IMR-90 (cell line): Measurements from ENCODE around the gene CRTC1. TPM values are rescaled to one million over a fixed set of nuclear protein-coding genes. Genes with fewer than 3 reads are reported as not detected.

Experiments used
- ATAC-seq: fragments of 200-7000 bp; cut with Tn5 transposase; 2 replicates; pipeline ENCODE4 v1.9.1; 2020; ENCODE audit warnings: low read depth, mild to moderate bottlenecking, moderate library complexity
- BruUV-seq: library from RNA; stranded (reverse); fragments of 400-500 nt; replicated peaks from 2 replicates; lab custom pipeline; 2021; lab: Mats Ljungman, UMichigan
- CTCF ChIA-PET: fragments of 300-600 bp; formaldehyde crosslinking; extraction: SDS; loops from one replicate; lab custom pipeline; 2021; ENCODE audit warnings: antibody characterized with exemption; lab: Yijun Ruan, JAX
- POLR2A ChIA-PET: fragments of 300-600 bp; sonication (Branson Sonifier 250); formaldehyde crosslinking; loops from one replicate; lab custom pipeline; 2022; ENCODE audit warnings: antibody characterized with exemption; ENCODE audit not compliant: unreplicated experiment; lab: Charles Lee
- DNase-seq: peaks from one replicate; pipeline ENCODE4 v3.0.0; 2013
- H2AFZ ChIP-seq: replicated peaks from 2 replicates; pipeline ENCODE3; 2013; ENCODE audit warnings: low read length, mild to moderate bottlenecking; ENCODE audit not compliant: poor library complexity
- H2AK5ac ChIP-seq: 2 replicates; pipeline ENCODE4 v1.6.1; 2013; ENCODE audit warnings: low read depth, low read length, inconsistent platforms
- H2AK9ac ChIP-seq: replicated peaks from 2 replicates; pipeline ENCODE3; 2013; ENCODE audit warnings: mild to moderate bottlenecking, low read depth, low read length, moderate library complexity; ENCODE audit not compliant: poor library complexity
- H2BK120ac ChIP-seq: 2 replicates; pipeline ENCODE4 v1.6.1; 2013; ENCODE audit warnings: low read depth, low read length, inconsistent platforms
- H2BK15ac ChIP-seq: 3 replicates; pipeline ENCODE4 v1.6.1; 2013; ENCODE audit warnings: low read depth, low read length, inconsistent platforms
- H2BK20ac ChIP-seq: 2 replicates; pipeline ENCODE4 v1.6.1; 2013; ENCODE audit warnings: low read depth, mild to moderate bottlenecking, inconsistent platforms, low read length, moderate library complexity
- H2BK5ac ChIP-seq: 2 replicates; pipeline ENCODE4 v1.6.1; 2013; ENCODE audit warnings: mild to moderate bottlenecking, low read depth, low read length, inconsistent platforms; ENCODE audit not compliant: poor library complexity, severe bottlenecking
- H3K14ac ChIP-seq: replicated peaks from 2 replicates; pipeline ENCODE4 v1.6.1; 2013; ENCODE audit warnings: low read depth, low read length, inconsistent platforms
- H3K18ac ChIP-seq: 2 replicates; pipeline ENCODE4 v1.6.1; 2013; ENCODE audit warnings: low read depth, low read length, control low read depth
- H3K23ac ChIP-seq: 2 replicates; pipeline ENCODE4 v1.6.1; 2013; ENCODE audit warnings: low read depth, low read length, inconsistent platforms
- H3K27ac ChIP-seq: 2 replicates; pipeline ENCODE4 v1.5.1; 2013; ENCODE audit warnings: mild to moderate bottlenecking, control low read depth, low read length; ENCODE audit not compliant: insufficient read depth
- H3K27me3 ChIP-seq: 2 replicates; pipeline ENCODE4 v1.6.1; 2013; ENCODE audit warnings: low read length; ENCODE audit not compliant: control insufficient read depth, insufficient read depth
- H3K36me3 ChIP-seq: 2 replicates; pipeline ENCODE4 v1.6.1; 2013; ENCODE audit warnings: low read length, mixed read lengths; ENCODE audit not compliant: control insufficient read depth, insufficient read depth
- H3K4ac ChIP-seq: 2 replicates; pipeline ENCODE4 v1.6.1; 2013; ENCODE audit warnings: low read depth, low read length, inconsistent platforms
- H3K4me1 ChIP-seq: 2 replicates; pipeline ENCODE4 v1.6.1; 2013; ENCODE audit warnings: low read length, mixed read lengths; ENCODE audit not compliant: control insufficient read depth, insufficient read depth
- H3K4me2 ChIP-seq: 2 replicates; pipeline ENCODE4 v1.6.1; 2013; ENCODE audit warnings: low read depth, mild to moderate bottlenecking, control low read depth, low read length, moderate library complexity
- H3K4me3 ChIP-seq: 2 replicates; pipeline ENCODE4 v1.5.1; 2013; ENCODE audit warnings: low read depth, mild to moderate bottlenecking, control low read depth, low read length, moderate library complexity; ENCODE audit not compliant: insufficient read depth
- H3K56ac ChIP-seq: 2 replicates; pipeline ENCODE4 v1.6.1; 2013; ENCODE audit warnings: low read length, inconsistent platforms; ENCODE audit not compliant: insufficient read depth; ENCODE audit errors: extremely low read depth
- H3K79me1 ChIP-seq, 2 experiments: 2 replicates each; pipeline ENCODE4 v1.6.1; 2013; ENCODE audit warnings: low read length in 2 of 2, inconsistent platforms in 1 of 2, low read depth in 1 of 2
- H3K9ac ChIP-seq: 2 replicates; pipeline ENCODE4 v1.6.1; 2013; ENCODE audit warnings: low read depth, low read length, control low read depth
- H3K9me1 ChIP-seq: 2 replicates; pipeline ENCODE4 v1.6.1; 2013; ENCODE audit warnings: low read length, inconsistent platforms; ENCODE audit not compliant: insufficient read depth
- H3K9me3 ChIP-seq: 2 replicates; pipeline ENCODE4 v1.6.1; 2013; ENCODE audit warnings: low read length; ENCODE audit not compliant: control insufficient read depth, insufficient read depth
- H4K20me1 ChIP-seq: 2 replicates; pipeline ENCODE4 v1.6.1; 2013; ENCODE audit warnings: low read length, inconsistent platforms; ENCODE audit not compliant: insufficient read depth
- H4K5ac ChIP-seq: 2 replicates; pipeline ENCODE4 v1.6.1; 2013; ENCODE audit warnings: mild to moderate bottlenecking, low read depth, low read length, control low read depth
- H4K8ac ChIP-seq, 2 experiments: 2 replicates each; pipeline ENCODE4 v1.6.1; 2013; ENCODE audit warnings: low read depth in 2 of 2, low read length in 2 of 2, control low read depth in 1 of 2, inconsistent platforms in 1 of 2
- H4K91ac ChIP-seq: 2 replicates; pipeline ENCODE4 v1.6.1; 2013; ENCODE audit warnings: low read depth, low read length, inconsistent platforms; ENCODE audit not compliant: insufficient read depth
- BHLHE40 ChIP-seq: fragments of 150-350 bp; IDR thresholded peaks from 2 replicates; pipeline ENCODE4 v1.6.1; 2016; ENCODE audit warnings: mild to moderate bottlenecking, low read depth, low read length
- CEBPB ChIP-seq: IDR thresholded peaks from 2 replicates; pipeline ENCODE4 v1.6.1; 2012; ENCODE audit warnings: low read depth, low read length, improper control_type of control experiment
- CHD1 ChIP-seq: IDR thresholded peaks from 2 replicates; pipeline ENCODE4 v1.6.1; 2012; ENCODE audit warnings: low read depth, low read length, improper control_type of control experiment
- FOS ChIP-seq: fragments of 150-350 bp; IDR thresholded peaks from 2 replicates; pipeline ENCODE4 v1.6.1; 2016; ENCODE audit warnings: low read depth, low read length
- MAFK ChIP-seq: IDR thresholded peaks from 2 replicates; pipeline ENCODE4 v1.6.1; 2012; ENCODE audit warnings: low read depth, low read length, improper control_type of control experiment
- MAZ ChIP-seq: IDR thresholded peaks from 2 replicates; pipeline ENCODE4 v1.6.1; 2012; ENCODE audit warnings: low read depth, mild to moderate bottlenecking, low read length, improper control_type of control experiment, moderate library complexity, borderline replicate concordance
- MXI1 ChIP-seq: IDR thresholded peaks from 2 replicates; pipeline ENCODE4 v1.6.1; 2012; ENCODE audit warnings: low read depth, mild to moderate bottlenecking, low read length, moderate library complexity, borderline replicate concordance
- NFE2L2 ChIP-seq: fragments of 150-350 bp; IDR thresholded peaks from 2 replicates; pipeline ENCODE4 v1.6.1; 2016; ENCODE audit warnings: low read depth, mild to moderate bottlenecking, low read length
- POLR2A ChIP-seq: IDR thresholded peaks from 2 replicates; pipeline ENCODE4 v1.6.1; 2012; ENCODE audit warnings: mild to moderate bottlenecking, low read depth, low read length
- RAD21 ChIP-seq: IDR thresholded peaks from 2 replicates; pipeline ENCODE4 v1.6.1; 2012; ENCODE audit warnings: low read length, improper control_type of control experiment
- RCOR1 ChIP-seq: IDR thresholded peaks from 2 replicates; pipeline ENCODE4 v1.6.1; 2012; ENCODE audit warnings: mild to moderate bottlenecking, low read length, improper control_type of control experiment; ENCODE audit not compliant: insufficient replicate concordance
- RFX5 ChIP-seq: IDR thresholded peaks from 2 replicates; pipeline ENCODE4 v1.8.0; 2012; ENCODE audit warnings: low read depth, mild to moderate bottlenecking, low read length, moderate library complexity
- SMC3 ChIP-seq: fragments of 150-350 bp; IDR thresholded peaks from 2 replicates; pipeline ENCODE4 v1.6.1; 2016; ENCODE audit warnings: low read depth, mild to moderate bottlenecking, antibody characterized with exemption, low read length, moderate library complexity
- USF2 ChIP-seq: fragments of 150-350 bp; IDR thresholded peaks from 2 replicates; pipeline ENCODE4 v1.6.1; 2017; ENCODE audit warnings: mild to moderate bottlenecking, antibody characterized with exemption, low read length, low read depth
- WGBS, 2 experiments: methylation state at CpG; one replicate each; pipeline versions ENCODE4 v1.1.5 to v1.1.7; 2013; ENCODE audit warnings: missing lambda C conversion rate in 2 of 2; ENCODE audit not compliant: insufficient read length in 1 of 2; ENCODE audit errors: extremely low coverage in 2 of 2; 5-methylcytosine and 5-hydroxymethylcytosine counted together
- dilution Hi-C: fragments of 300-500 bp; cut with HindIII; formaldehyde crosslinking; loops from one replicate; pipeline ENCODE4 v1.14.3; 2018; ENCODE audit warnings: low sequenced_read_pairs; ENCODE audit not compliant: unreplicated experiment
- in situ Hi-C: fragments of 300-500 bp; cut with MboI; formaldehyde crosslinking; loops from 3 replicates; pipeline ENCODE4 v1.14.3; 2019; ENCODE audit warnings: low sequenced_read_pairs, inconsistent platforms, mixed read lengths
- intact Hi-C: fragments of 100-400 bp; cut with micrococcal nuclease; formaldehyde crosslinking; loops from 2 replicates; pipeline ENCODE4 v1.10.0; 2022
- polyA plus RNA-seq, 3 experiments: library from polyadenylated mRNA; depleted of rRNA; stranded (reverse); fragments of >200 nt; gene quantifications; 2 replicates each; pipeline ENCODE4 v1.2.3, GENCODE V29; 2012; ENCODE audit warnings: low replicate concordance in 1 of 3
- total RNA-seq: library from RNA; depleted of rRNA; stranded (reverse); fragments of >200 nt; gene quantifications from 2 replicates; pipeline ENCODE4 v1.2.3, GENCODE V29; 2012
- TF ChIP-seq, protein P1 (sequence below): fragments of 150-350 bp; IDR thresholded peaks from 2 replicates; pipeline ENCODE4 v1.6.1; 2016; ENCODE audit warnings: low read depth, mild to moderate bottlenecking, low read length, moderate library complexity, borderline replicate concordance
- TF ChIP-seq, protein P2 (sequence below): conservative IDR thresholded peaks from 2 replicates; pipeline ENCODE4 v1.5.1; 2012; ENCODE audit warnings: mild to moderate bottlenecking, low read depth, low read length, improper control_type of control experiment

The CRTC1 gene
- total and polyA plus RNA-seq, 2 of the 4 experiments (the other 2 are of a cell fraction), result 0.18 to 5.7 TPM

DNA sequence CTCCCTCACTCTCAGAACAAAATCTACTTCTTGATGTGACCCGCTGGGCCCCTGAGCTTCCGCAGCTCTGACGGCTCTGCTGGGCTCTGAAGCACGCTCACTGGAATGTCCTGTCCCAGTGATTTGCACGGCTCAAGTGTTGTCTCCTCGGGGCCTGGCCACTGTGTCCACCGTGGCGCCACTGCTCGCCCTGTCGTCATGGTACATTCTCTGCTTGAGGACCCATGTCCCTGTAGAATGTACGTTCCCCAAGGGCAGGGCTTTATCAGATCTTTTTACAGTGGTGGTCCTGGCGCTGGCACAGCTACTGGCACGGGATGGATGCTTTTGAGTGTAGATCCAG lies 34.5 kb upstream of the CRTC1 start:
- peak overlapping the region; percentile 83 for H2AK9ac ChIP-seq
- ChIA-PET POLR2A (interaction anchor here (1.4 kb wide), 1 partner anchor 91 kb away, joined by 16 read pairs; the partner anchor contains the start of gene KXD1), CTCF (no interaction called here)
- peak overlapping the region; percentile 20 to 59 for H4K8ac ChIP-seq
- H3K18ac ChIP-seq, result peak overlapping the region; percentile 44
- peak overlapping the region; percentile 71 for H3K4me2 ChIP-seq
- H3K9me3 ChIP-seq, result no peaks in the 10 kb centered on the region; the same call in 1 of the 2 replicates
- intact Hi-C loops, result no loop called here
- no TSS peak for BruUV-seq
- no peak overlapping the region for H3K4me3 ChIP-seq
- peak overlapping the region; percentile 55 for H3K23ac ChIP-seq
- peaks cover 20 to 68% of the 10 kb centered on the region in 2 experiments; a peak in 3 of 4 replicates for H3K79me1 ChIP-seq
- peak overlapping the region; percentile 93 for H2AK5ac ChIP-seq
- H3K56ac ChIP-seq, result no peak overlapping the region
- peak overlapping the region; percentile 40 for H3K9ac ChIP-seq
- peaks cover 37% of the 10 kb centered on the region for H3K4me1 ChIP-seq
- WGBS, 2 experiments, result 59% methylated on average over 11 of the region's 13 CpGs; no CpG with 5 or more reads in 1 of the 2 experiments
- peaks cover 34% of the 10 kb centered on the region for H4K20me1 ChIP-seq
- no peaks in the 10 kb centered on the region for H3K27me3 ChIP-seq
- H2BK15ac ChIP-seq, result no peak overlapping the region; the same call in 2 of the 3 replicates
- peak overlapping the region; percentile 84 for H2AFZ ChIP-seq
- H2BK5ac ChIP-seq, result peak overlapping the region; percentile 58
- DNase-seq, result no peak
- H3K14ac ChIP-seq, result peak overlapping the region; percentile 31; the same call in 1 of the 2 replicates
- H3K4ac ChIP-seq, result peak overlapping the region; percentile 55
- H4K91ac ChIP-seq, result peak overlapping the region; percentile 81
- no peak for ATAC-seq
- no peaks in the 10 kb centered on the region for H3K36me3 ChIP-seq
- in situ Hi-C loops, result no loop called here
- peaks cover 30% of the 10 kb centered on the region for H3K9me1 ChIP-seq
- peak overlapping the region; percentile 71 for H3K27ac ChIP-seq
- dilution Hi-C loops, result no loop called here
- peak overlapping the region; percentile 11; the same call in 1 of the 2 replicates for H2BK20ac ChIP-seq
- peak overlapping the region; percentile 15; the same call in 1 of the 2 replicates for H4K5ac ChIP-seq
- H2BK120ac ChIP-seq, result peak overlapping the region; percentile 57
- TF ChIP-seq, protein P1, sequence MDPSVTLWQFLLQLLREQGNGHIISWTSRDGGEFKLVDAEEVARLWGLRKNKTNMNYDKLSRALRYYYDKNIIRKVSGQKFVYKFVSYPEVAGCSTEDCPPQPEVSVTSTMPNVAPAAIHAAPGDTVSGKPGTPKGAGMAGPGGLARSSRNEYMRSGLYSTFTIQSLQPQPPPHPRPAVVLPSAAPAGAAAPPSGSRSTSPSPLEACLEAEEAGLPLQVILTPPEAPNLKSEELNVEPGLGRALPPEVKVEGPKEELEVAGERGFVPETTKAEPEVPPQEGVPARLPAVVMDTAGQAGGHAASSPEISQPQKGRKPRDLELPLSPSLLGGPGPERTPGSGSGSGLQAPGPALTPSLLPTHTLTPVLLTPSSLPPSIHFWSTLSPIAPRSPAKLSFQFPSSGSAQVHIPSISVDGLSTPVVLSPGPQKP, result no peak
- TF ChIP-seq POLR2A, result no peak
- no peak for TF ChIP-seq MAFK
- no peak for TF ChIP-seq BHLHE40
- TF ChIP-seq SMC3, result no peak
- TF ChIP-seq RFX5, result no peak
- no peak for TF ChIP-seq CHD1
- no peak for TF ChIP-seq MAZ
- TF ChIP-seq NFE2L2, result no peak
- TF ChIP-seq, protein P2, sequence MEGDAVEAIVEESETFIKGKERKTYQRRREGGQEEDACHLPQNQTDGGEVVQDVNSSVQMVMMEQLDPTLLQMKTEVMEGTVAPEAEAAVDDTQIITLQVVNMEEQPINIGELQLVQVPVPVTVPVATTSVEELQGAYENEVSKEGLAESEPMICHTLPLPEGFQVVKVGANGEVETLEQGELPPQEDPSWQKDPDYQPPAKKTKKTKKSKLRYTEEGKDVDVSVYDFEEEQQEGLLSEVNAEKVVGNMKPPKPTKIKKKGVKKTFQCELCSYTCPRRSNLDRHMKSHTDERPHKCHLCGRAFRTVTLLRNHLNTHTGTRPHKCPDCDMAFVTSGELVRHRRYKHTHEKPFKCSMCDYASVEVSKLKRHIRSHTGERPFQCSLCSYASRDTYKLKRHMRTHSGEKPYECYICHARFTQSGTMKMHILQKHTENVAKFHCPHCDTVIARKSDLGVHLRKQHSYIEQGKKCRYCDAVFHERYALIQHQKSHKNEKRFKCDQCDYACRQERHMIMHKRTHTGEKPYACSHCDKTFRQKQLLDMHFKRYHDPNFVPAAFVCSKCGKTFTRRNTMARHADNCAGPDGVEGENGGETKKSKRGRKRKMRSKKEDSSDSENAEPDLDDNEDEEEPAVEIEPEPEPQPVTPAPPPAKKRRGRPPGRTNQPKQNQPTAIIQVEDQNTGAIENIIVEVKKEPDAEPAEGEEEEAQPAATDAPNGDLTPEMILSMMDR, result no peak
- no peak for TF ChIP-seq RCOR1
- TF ChIP-seq RAD21, result no peak
- no peak for TF ChIP-seq USF2
- TF ChIP-seq MXI1, result no peak
- no peak for TF ChIP-seq FOS
- no peak for TF ChIP-seq CEBPB
